DMS114 treated with DMSO at 0.1 percent for 48 hours (cell line): ENCODE measurements around the gene WDR43.

ENCODE experiments used
- DNase-seq: peaks from one replicate; lab custom pipeline; 2025; ENCODE audit not compliant: unreplicated experiment; lab: John Stamatoyannopoulos, UW

WDR43 gene

GRCh38 chr2:28991460-28991859 is 97.0 kb downstream of the WDR43 start:
- no peak for DNase-seq

- no peak for DNase-seq
Measured at GRCh38 chr2:28993206-28993960, 98.9 kb downstream of the WDR43 start.

- DNase-seq, result no peak
Measured at GRCh38 chr2:28994074-28994473, 99.6 kb downstream of the WDR43 start.

- DNase-seq, result no peak
Measured at GRCh38 chr2:28994679-28995078, 100.2 kb downstream of the WDR43 start.

GRCh38 chr2:28995765-28996750 is 101.6 kb downstream of the WDR43 start:
- DNase-seq, result no peak

- DNase-seq, result no peak
Measured at GRCh38 chr2:28997237-28997846, 102.9 kb downstream of the WDR43 start.
